GM12872 (cell line): ENCODE results near the gene ITPR1.

Source experiments
- TF ChIP-seq, protein P1 (sequence below): IDR thresholded peaks from 3 replicates; pipeline ENCODE4 v1.5.1; 2011; ENCODE audit warnings: low read depth, mild to moderate bottlenecking, low read length, moderate library complexity; ENCODE audit not compliant: insufficient read depth

Gene ITPR1

DNA sequence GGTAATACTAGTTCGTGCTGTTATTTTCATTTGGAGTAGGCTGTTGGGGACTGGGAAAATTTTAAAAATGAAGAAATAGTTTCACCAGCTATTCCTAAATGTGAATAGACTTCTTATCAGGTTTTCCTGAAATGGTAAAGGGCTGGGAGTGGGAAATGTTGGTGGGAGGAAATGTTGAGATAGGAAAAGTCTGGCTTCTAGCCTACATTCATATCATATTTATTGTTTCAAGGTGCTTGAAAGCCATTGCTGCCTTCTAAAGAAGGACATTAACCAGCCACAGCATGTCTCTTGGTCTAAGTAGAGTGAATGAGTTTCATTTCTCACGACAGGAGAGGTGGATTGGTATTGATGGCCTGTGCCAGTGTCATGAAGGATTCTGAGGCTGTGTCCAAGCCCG, 288.9 kb downstream of the ITPR1 start:
- TF ChIP-seq, protein P1, sequence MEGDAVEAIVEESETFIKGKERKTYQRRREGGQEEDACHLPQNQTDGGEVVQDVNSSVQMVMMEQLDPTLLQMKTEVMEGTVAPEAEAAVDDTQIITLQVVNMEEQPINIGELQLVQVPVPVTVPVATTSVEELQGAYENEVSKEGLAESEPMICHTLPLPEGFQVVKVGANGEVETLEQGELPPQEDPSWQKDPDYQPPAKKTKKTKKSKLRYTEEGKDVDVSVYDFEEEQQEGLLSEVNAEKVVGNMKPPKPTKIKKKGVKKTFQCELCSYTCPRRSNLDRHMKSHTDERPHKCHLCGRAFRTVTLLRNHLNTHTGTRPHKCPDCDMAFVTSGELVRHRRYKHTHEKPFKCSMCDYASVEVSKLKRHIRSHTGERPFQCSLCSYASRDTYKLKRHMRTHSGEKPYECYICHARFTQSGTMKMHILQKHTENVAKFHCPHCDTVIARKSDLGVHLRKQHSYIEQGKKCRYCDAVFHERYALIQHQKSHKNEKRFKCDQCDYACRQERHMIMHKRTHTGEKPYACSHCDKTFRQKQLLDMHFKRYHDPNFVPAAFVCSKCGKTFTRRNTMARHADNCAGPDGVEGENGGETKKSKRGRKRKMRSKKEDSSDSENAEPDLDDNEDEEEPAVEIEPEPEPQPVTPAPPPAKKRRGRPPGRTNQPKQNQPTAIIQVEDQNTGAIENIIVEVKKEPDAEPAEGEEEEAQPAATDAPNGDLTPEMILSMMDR, result no peak

DNA sequence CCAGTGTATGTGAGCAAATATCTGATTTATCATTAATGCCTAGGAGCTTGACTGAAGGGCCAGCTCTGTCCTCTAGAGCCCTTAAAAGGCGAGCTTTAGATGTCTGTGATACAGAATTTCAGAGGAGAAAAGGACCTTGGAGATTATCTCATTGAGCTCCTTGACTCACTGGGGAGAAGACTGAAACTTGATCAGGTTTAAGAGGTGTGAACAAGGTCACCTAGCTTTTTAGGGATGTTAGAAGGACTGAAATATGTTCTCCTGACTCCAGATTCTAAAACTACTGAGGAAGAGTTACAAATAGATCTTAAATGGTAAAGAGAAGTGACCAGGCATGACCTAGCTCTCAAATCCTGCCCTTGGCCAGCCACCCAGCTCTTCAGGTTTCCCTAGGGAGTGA, 292.4 kb downstream of the ITPR1 start:
- TF ChIP-seq, protein P1, result no peak

DNA sequence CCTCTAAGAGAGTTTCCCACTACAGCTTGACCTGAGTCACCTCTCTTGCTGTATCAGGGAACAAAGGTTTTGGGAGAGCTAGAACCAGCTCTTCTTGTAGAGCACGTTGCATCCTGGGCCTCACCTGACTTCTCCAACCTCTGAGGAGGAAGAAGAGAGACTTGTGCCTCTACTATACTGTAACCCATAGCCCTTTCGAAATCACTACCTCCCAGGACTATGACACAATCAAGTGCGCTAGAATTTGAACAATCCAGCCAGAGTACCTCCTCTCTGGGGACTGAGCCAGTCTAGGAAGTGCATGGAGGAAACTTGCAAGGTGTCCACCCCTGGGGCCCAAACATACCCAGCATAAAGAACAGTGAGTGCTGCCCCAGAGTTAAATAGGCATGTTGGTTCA, 293.3 kb downstream of the ITPR1 start:
- TF ChIP-seq, protein P1, result no peak

DNA sequence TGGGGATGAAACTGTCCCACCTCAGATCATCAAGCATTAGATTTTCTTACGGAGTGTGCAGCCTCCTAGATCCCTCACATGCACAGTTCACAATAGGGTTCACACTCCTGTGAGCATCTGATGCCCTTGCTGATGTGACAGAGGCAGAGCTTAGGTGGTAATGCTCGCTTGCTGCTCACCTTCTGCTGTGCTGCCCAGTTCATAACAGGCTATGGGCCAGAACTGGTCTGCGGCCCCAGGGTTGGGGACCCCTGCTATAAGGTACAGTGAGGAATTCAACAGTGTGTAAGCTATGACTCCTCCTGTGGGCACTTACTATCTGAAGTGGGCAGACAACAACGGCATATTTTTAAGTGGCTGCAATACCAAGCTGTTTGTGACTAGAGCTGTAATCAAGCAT, 298.2 kb downstream of the ITPR1 start:
- TF ChIP-seq, protein P1, result no peak

DNA sequence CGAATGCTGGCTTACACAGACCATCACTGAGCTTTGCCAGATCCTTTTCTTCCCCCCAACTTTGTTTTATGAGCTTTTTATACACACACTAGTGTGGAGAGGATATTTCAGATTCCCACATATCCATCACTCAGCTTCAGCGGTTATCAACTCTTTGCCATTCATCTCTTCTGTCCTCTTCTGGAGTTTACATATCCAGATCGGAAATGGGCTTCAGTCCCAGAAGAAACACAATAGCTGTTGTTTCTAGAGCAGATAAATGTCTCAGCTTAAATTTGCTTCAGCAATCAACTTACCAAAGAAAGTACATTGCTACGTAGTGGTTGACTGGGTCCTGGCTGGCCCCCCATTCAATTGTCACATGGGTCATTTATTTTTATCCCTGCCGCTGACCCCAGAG, 300.2 kb downstream of the ITPR1 start:
- TF ChIP-seq, protein P1, result no peak

DNA sequence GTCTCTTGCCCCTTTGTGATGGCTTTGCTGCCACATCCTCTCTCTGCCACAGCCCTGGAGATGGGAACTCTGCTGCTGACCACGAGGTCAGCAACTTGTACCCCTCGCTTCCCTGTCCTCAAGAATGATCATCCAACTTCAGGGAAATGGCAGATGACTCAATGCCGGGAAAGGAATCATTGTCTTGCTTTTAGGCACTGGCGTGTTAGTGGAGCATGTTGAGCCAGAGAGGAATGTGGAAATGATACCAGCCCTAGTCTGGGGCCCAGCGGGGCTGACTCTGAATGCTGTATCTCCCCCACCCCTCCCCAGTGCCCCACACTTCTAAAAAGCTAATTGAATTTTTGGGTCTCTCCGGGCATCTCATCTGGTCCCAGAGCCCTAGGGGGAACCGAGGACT, 301.2 kb downstream of the ITPR1 start:
- TF ChIP-seq, protein P1, result no peak

DNA sequence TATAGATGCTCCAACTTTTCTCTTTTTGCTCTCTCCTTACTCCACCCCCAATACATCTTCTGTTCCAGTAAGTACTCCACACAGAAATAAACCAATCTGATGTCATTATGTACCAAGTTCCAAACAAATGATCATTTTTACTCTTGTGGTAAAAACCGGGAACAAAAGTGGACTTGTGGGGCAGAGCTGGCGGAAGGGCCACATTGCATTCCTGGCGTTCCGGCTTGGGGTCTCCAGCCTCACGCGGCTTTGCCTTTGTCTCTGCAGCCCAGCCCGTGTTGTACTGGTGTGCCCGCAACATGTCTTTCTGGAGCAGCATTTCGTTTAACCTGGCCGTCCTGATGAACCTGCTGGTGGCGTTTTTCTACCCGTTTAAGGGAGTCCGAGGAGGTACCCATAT, 301.6 kb downstream of the ITPR1 start:
- TF ChIP-seq, protein P1, result no peak

DNA sequence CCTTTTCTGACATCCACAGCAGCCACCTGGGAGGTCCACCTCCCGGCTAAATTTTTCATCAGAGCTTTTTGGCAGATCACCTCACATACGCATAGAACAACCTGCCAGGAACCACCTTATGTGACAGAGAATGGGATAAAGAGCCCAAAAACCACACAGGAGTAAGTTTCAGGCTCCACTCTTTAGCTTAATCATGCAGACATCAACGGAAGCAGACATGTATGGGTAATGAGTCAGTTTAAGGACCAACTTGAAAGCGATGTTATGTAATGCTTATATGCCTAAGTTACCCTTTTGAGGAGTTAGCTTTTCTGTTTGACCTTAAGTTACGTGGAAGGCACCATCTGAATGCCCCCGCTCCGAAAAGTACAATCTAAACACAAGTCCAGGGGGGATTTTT, 302.8 kb downstream of the ITPR1 start:
- TF ChIP-seq, protein P1, result no peak
